Measurements from ENCODE around the gene DYNLL1.
"Not testable (repeated sequence)": the region's sequence is repeated elsewhere in the genome, so short reads cannot be mapped to it uniquely, and the experiment has no call there.

DNA sequence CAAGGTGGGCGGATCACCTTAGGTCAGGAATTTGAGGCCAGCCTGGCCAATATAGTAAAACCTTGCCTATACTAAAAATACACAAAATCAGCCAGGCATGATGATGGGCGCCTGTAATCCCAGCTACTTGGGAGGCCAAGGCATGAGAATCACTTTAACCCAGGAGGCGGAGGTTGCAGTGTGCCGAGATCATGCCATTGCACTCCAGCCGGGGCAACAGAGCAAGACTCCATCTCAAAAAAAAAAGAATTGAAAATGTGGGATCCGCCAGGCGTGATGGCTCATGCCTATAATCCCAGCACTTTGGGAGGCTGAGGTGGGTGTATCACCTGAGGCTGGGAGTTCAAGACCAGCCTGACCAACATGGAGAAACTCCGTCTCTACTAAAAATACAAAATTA, 23.4 kb downstream of the DYNLL1 start:
- TF ChIP-seq YY1 (IDR thresholded peaks at IDR 0.05; ENCODE audit: insufficient read depth, insufficient read length); ZNF274 (IDR thresholded peaks at IDR 0.05; ENCODE audit: low read depth, low read length); SUZ12 (IDR thresholded peaks at IDR 0.05; ENCODE audit: extremely low read depth, insufficient read depth, insufficient read length): not testable (repeated sequence)
